SK-N-SH treated with all-trans-retinoic acid at 6 μM for 48 hours (cell line): ENCODE results near the gene CLSTN2.

Source experiments
- ATAC-seq: fragments of 200-7000 bp; cut with Tn5 transposase; 3 replicates; pipeline ENCODE4 v1.9.1; 2020; ENCODE audit warnings: mild to moderate bottlenecking, moderate library complexity
- ARNTL ChIP-seq: fragments of 450-650 bp; formaldehyde crosslinking; IDR thresholded peaks from 2 replicates; pipeline ENCODE4 v1.5.0; 2020; ENCODE audit warnings: low read depth, mild to moderate bottlenecking, moderate library complexity, borderline replicate concordance
- BACH2 ChIP-seq: fragments of 250-450 bp; sonication (Bioruptor Pico); IDR thresholded peaks from 2 replicates; pipeline ENCODE4 v1.9.0; 2021; ENCODE audit warnings: mild to moderate bottlenecking, borderline replicate concordance
- CSDC2 ChIP-seq: fragments of 250-450 bp; sonication (Bioruptor Pico); IDR thresholded peaks from 2 replicates; pipeline ENCODE4 v1.5.0; 2020; ENCODE audit warnings: mild to moderate bottlenecking, moderate library complexity
- CSRNP3 ChIP-seq: fragments of 250-450 bp; sonication (Bioruptor Pico); IDR thresholded peaks from 2 replicates; pipeline ENCODE4 v1.5.1; 2021; ENCODE audit warnings: mild to moderate bottlenecking, moderate library complexity
- ESRRG ChIP-seq: fragments of 250-450 bp; sonication (Bioruptor Pico); IDR thresholded peaks from 2 replicates; pipeline ENCODE4 v1.6.1; 2021; ENCODE audit warnings: mild to moderate bottlenecking
- GLIS3 ChIP-seq: fragments of 250-450 bp; sonication (Bioruptor Pico); IDR thresholded peaks from 2 replicates; pipeline ENCODE4 v1.5.0; 2020; ENCODE audit warnings: mild to moderate bottlenecking, moderate library complexity
- ISL1 ChIP-seq: fragments of 250-450 bp; sonication (Bioruptor Pico); IDR thresholded peaks from 2 replicates; pipeline ENCODE4 v2.1.2; 2022; ENCODE audit warnings: mild to moderate bottlenecking, moderate library complexity
- OSR1 ChIP-seq: fragments of 250-450 bp; sonication (Bioruptor Pico); IDR thresholded peaks from 2 replicates; pipeline ENCODE4 v1.8.0; 2022; ENCODE audit warnings: moderate library complexity, mild to moderate bottlenecking, inconsistent platforms
- POU6F1 ChIP-seq: fragments of 250-450 bp; sonication (Bioruptor Pico); IDR thresholded peaks from 2 replicates; pipeline ENCODE4 v1.8.0; 2021; ENCODE audit warnings: low read depth, mild to moderate bottlenecking, moderate library complexity, borderline replicate concordance
- PPARA ChIP-seq: fragments of 250-450 bp; sonication (Bioruptor Pico); IDR thresholded peaks from 2 replicates; pipeline ENCODE4 v1.5.0; 2020; ENCODE audit warnings: mild to moderate bottlenecking, borderline replicate concordance
- RARB ChIP-seq: fragments of 250-450 bp; sonication (Bioruptor Pico); IDR thresholded peaks from 2 replicates; pipeline ENCODE4 v1.8.0; 2021; ENCODE audit warnings: mild to moderate bottlenecking, moderate library complexity
- SNAI2 ChIP-seq: fragments of 250-450 bp; sonication (Bioruptor Pico); IDR thresholded peaks from 2 replicates; pipeline ENCODE4 v1.5.0; 2020; ENCODE audit warnings: mild to moderate bottlenecking, moderate library complexity
- TCF4 ChIP-seq: fragments of 250-450 bp; sonication (Bioruptor Pico); IDR thresholded peaks from 2 replicates; pipeline ENCODE4 v1.8.0; 2021; ENCODE audit warnings: mild to moderate bottlenecking, moderate library complexity, borderline replicate concordance
- TOX ChIP-seq: fragments of 250-450 bp; sonication (Bioruptor Pico); IDR thresholded peaks from 2 replicates; pipeline ENCODE4 v1.8.0; 2021; ENCODE audit warnings: mild to moderate bottlenecking, moderate library complexity, borderline replicate concordance
- ZC3H10 ChIP-seq: fragments of 250-450 bp; sonication (Bioruptor Pico); IDR thresholded peaks from 2 replicates; pipeline ENCODE4 v1.5.1; 2021; ENCODE audit warnings: mild to moderate bottlenecking, moderate library complexity
- ZFP3 ChIP-seq: fragments of 250-450 bp; sonication (Bioruptor Pico); IDR thresholded peaks from 2 replicates; pipeline ENCODE4 v1.5.0; 2020; ENCODE audit warnings: mild to moderate bottlenecking, moderate library complexity
- ZFP30 ChIP-seq: fragments of 450-650 bp; formaldehyde crosslinking; IDR thresholded peaks from 2 replicates; pipeline ENCODE4 v1.5.0; 2022; ENCODE audit warnings: mild to moderate bottlenecking, moderate library complexity
- ZNF565 ChIP-seq: fragments of 450-650 bp; formaldehyde crosslinking; conservative IDR thresholded peaks from 2 replicates; pipeline ENCODE4 v1.5.0; 2020; ENCODE audit warnings: low read depth, mild to moderate bottlenecking, moderate library complexity
- ZNF70 ChIP-seq: fragments of 450-650 bp; formaldehyde crosslinking; IDR thresholded peaks from 2 replicates; pipeline ENCODE4 v1.5.0; 2020; ENCODE audit warnings: mild to moderate bottlenecking, moderate library complexity
- ZNF8 ChIP-seq: fragments of 450-650 bp; formaldehyde crosslinking; IDR thresholded peaks from 2 replicates; pipeline ENCODE4 v1.5.0; 2020; ENCODE audit warnings: mild to moderate bottlenecking, moderate library complexity
- TF ChIP-seq, protein P1 (sequence below): fragments of 250-450 bp; sonication (Bioruptor Pico); IDR thresholded peaks from 2 replicates; pipeline ENCODE4 v1.8.0; 2020; ENCODE audit warnings: mild to moderate bottlenecking, moderate library complexity, borderline replicate concordance
- TF ChIP-seq, protein P2 (sequence below): fragments of 250-450 bp; sonication (Bioruptor Pico); IDR thresholded peaks from 2 replicates; pipeline ENCODE4 v1.5.0; 2020; ENCODE audit warnings: mild to moderate bottlenecking, moderate library complexity

The CLSTN2 gene

GRCh38 chr3:140501770-140502364 lies 566.9 kb downstream of the CLSTN2 start:
- no peak for ATAC-seq
- TF ChIP-seq ZNF8 (CRISPR knock-in tag), result no peak
- no peak for TF ChIP-seq ZNF70 (CRISPR knock-in tag)
- TF ChIP-seq BACH2 (CRISPR knock-in tag), result no peak
- no peak for TF ChIP-seq ARNTL
- no peak for TF ChIP-seq ZNF565 (CRISPR knock-in tag)
- no peak for TF ChIP-seq CSDC2
- TF ChIP-seq, protein P1, sequence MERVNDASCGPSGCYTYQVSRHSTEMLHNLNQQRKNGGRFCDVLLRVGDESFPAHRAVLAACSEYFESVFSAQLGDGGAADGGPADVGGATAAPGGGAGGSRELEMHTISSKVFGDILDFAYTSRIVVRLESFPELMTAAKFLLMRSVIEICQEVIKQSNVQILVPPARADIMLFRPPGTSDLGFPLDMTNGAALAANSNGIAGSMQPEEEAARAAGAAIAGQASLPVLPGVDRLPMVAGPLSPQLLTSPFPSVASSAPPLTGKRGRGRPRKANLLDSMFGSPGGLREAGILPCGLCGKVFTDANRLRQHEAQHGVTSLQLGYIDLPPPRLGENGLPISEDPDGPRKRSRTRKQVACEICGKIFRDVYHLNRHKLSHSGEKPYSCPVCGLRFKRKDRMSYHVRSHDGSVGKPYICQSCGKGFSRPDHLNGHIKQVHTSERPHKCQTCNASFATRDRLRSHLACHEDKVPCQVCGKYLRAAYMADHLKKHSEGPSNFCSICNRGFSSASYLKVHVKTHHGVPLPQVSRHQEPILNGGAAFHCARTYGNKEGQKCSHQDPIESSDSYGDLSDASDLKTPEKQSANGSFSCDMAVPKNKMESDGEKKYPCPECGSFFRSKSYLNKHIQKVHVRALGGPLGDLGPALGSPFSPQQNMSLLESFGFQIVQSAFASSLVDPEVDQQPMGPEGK (CRISPR knock-in tag), result no peak
- TF ChIP-seq RARB (CRISPR knock-in tag), result no peak
- no peak for TF ChIP-seq ISL1 (CRISPR knock-in tag)
- no peak for TF ChIP-seq TCF4 (CRISPR knock-in tag)
- TF ChIP-seq ESRRG (CRISPR knock-in tag), result no peak
- TF ChIP-seq, protein P2, sequence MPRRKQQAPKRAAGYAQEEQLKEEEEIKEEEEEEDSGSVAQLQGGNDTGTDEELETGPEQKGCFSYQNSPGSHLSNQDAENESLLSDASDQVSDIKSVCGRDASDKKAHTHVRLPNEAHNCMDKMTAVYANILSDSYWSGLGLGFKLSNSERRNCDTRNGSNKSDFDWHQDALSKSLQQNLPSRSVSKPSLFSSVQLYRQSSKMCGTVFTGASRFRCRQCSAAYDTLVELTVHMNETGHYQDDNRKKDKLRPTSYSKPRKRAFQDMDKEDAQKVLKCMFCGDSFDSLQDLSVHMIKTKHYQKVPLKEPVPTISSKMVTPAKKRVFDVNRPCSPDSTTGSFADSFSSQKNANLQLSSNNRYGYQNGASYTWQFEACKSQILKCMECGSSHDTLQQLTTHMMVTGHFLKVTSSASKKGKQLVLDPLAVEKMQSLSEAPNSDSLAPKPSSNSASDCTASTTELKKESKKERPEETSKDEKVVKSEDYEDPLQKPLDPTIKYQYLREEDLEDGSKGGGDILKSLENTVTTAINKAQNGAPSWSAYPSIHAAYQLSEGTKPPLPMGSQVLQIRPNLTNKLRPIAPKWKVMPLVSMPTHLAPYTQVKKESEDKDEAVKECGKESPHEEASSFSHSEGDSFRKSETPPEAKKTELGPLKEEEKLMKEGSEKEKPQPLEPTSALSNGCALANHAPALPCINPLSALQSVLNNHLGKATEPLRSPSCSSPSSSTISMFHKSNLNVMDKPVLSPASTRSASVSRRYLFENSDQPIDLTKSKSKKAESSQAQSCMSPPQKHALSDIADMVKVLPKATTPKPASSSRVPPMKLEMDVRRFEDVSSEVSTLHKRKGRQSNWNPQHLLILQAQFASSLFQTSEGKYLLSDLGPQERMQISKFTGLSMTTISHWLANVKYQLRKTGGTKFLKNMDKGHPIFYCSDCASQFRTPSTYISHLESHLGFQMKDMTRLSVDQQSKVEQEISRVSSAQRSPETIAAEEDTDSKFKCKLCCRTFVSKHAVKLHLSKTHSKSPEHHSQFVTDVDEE (CRISPR knock-in tag), result no peak
- no peak for TF ChIP-seq POU6F1
- TF ChIP-seq ZFP3, result no peak
- no peak for TF ChIP-seq PPARA
- TF ChIP-seq ZC3H10 (CRISPR knock-in tag), result no peak
- no peak for TF ChIP-seq SNAI2 (CRISPR knock-in tag)
- no peak for TF ChIP-seq ZFP30
- no peak for TF ChIP-seq OSR1 (CRISPR knock-in tag)
- TF ChIP-seq, all 23 proteins: peak for 0

DNA sequence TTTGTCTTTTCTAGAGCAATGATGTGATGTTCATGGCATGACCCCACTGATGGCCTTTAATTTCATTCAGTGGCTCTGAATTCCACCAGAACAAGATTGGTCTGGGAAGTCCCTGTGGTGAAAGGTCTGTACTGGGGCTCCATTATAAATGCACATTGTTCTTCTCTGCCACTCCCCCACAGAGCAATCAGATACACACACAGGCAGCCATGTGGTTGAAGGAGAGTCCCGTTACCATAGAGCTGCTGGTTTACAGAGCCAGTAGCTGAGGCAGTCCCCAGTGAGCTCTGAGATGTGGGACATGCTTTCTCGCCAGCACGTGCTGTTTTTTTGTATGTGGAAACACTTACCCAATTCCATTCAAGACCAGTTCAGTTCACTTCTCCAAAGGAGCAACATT lies 570.2 kb downstream of the CLSTN2 start:
- TF ChIP-seq RARB (CRISPR knock-in tag), result no peak
- TF ChIP-seq ZFP30, result no peak
- no peak for TF ChIP-seq TCF4 (CRISPR knock-in tag)
- TF ChIP-seq BACH2 (CRISPR knock-in tag), result no peak
- TF ChIP-seq ZNF565 (CRISPR knock-in tag), result no peak
- TF ChIP-seq ISL1 (CRISPR knock-in tag), result no peak
- no peak for TF ChIP-seq OSR1 (CRISPR knock-in tag)
- no peak for ATAC-seq

DNA sequence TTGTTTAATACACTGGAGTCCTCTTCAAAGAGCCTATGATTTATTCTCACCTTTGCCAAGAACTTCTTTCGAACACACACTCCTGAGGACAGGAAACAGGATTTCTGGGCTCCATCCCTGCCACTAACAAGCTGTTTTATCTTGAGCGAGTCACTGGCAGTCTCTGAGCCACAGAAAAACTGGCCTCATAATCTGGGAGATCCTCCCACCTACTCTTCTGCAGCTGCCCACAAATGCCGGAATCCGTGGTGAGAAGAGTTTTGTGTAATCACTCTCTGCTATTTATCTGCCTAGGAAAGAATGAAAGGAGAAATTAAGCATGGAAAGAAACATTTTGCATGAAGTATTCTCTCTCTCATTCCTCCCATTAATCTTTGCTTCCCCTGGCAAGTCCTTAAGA lies 570.9 kb downstream of the CLSTN2 start:
- TF ChIP-seq ESRRG (CRISPR knock-in tag) (no peak), OSR1 (CRISPR knock-in tag) (no peak), ISL1 (CRISPR knock-in tag) (no peak), PPARA (no peak), ZNF565 (CRISPR knock-in tag) (no peak), GLIS3 (CRISPR knock-in tag) (no peak), ZFP3 (no peak), ZNF8 (CRISPR knock-in tag) (no peak), CSDC2 (no peak), BACH2 (CRISPR knock-in tag) (no peak), TOX (CRISPR knock-in tag) (no peak), ZFP30 (no peak), RARB (CRISPR knock-in tag) (no peak), TCF4 (CRISPR knock-in tag) (no peak), ZNF70 (CRISPR knock-in tag) (no peak), ZC3H10 (CRISPR knock-in tag) (no peak), CSRNP3 (CRISPR knock-in tag) (no peak)
- TF ChIP-seq, protein P2 (CRISPR knock-in tag), result no peak
- TF ChIP-seq, protein P1 (CRISPR knock-in tag), result no peak
- ATAC-seq, result no peak
